H9 (cell line): ENCODE measurements around the gene RTTN. TPM values are rescaled to one million over a fixed set of nuclear protein-coding genes. Genes with fewer than 3 reads are reported as not detected.

Source experiments
- DNase-seq: peaks from one replicate; pipeline ENCODE4 v3.0.0-alpha.2; 2017
- H2AFZ ChIP-seq: one replicate; pipeline ENCODE4 v1.6.1; 2013; ENCODE audit warnings: mild to moderate bottlenecking, low read length, control low read depth, moderate library complexity
- H2AK5ac ChIP-seq: 2 replicates; pipeline ENCODE4 v1.6.1; 2013; ENCODE audit warnings: low read length, control low read depth, mixed read lengths; ENCODE audit not compliant: insufficient read length
- H2BK120ac ChIP-seq: one replicate; pipeline ENCODE4 v1.6.1; 2013; ENCODE audit warnings: low read depth, mild to moderate bottlenecking, low read length, control low read depth, inconsistent platforms; ENCODE audit not compliant: poor library complexity, severe bottlenecking
- H2BK12ac ChIP-seq: 2 replicates; pipeline ENCODE4 v1.6.1; 2013; ENCODE audit warnings: low read length, control low read depth, mixed read lengths, low read depth; ENCODE audit not compliant: insufficient read length
- H2BK15ac ChIP-seq: 2 replicates; pipeline ENCODE4 v1.6.1; 2013; ENCODE audit warnings: low read depth, low read length, control low read depth
- H2BK20ac ChIP-seq: one replicate; pipeline ENCODE4 v1.6.1; 2013; ENCODE audit warnings: low read depth, mild to moderate bottlenecking, low read length, control low read depth, inconsistent platforms; ENCODE audit not compliant: poor library complexity, severe bottlenecking
- H2BK5ac ChIP-seq: 2 replicates; pipeline ENCODE4 v1.6.1; 2013; ENCODE audit warnings: low read length, control low read depth, mixed read lengths; ENCODE audit not compliant: insufficient read length
- H3K14ac ChIP-seq: 2 replicates; pipeline ENCODE4 v1.6.1; 2013; ENCODE audit warnings: low read length, control low read depth; ENCODE audit not compliant: insufficient read depth
- H3K18ac ChIP-seq: 2 replicates; pipeline ENCODE4 v1.6.1; 2013; ENCODE audit warnings: low read depth, mild to moderate bottlenecking, mixed read lengths, low read length, control low read depth; ENCODE audit not compliant: insufficient read length
- H3K23ac ChIP-seq: 2 replicates; pipeline ENCODE4 v1.6.1; 2013; ENCODE audit warnings: low read length, control low read depth, mixed read lengths, low read depth; ENCODE audit not compliant: insufficient read length
- H3K23me2 ChIP-seq: 2 replicates; pipeline ENCODE4 v1.6.1; 2013; ENCODE audit warnings: low read depth, mild to moderate bottlenecking, mixed read lengths, low read length, control low read depth; ENCODE audit not compliant: insufficient read length, poor library complexity, severe bottlenecking
- H3K27ac ChIP-seq: 2 replicates; pipeline ENCODE4 v1.5.1; 2013; ENCODE audit warnings: low read length, control low read depth, mixed read lengths, low read depth; ENCODE audit not compliant: insufficient read length
- H3K27me3 ChIP-seq: 2 replicates; pipeline ENCODE4 v1.6.1; 2013; ENCODE audit warnings: low read length, control low read depth, inconsistent platforms; ENCODE audit not compliant: insufficient read depth
- H3K4ac ChIP-seq: 2 replicates; pipeline ENCODE4 v1.6.1; 2013; ENCODE audit warnings: low read depth, mild to moderate bottlenecking, control low read depth, inconsistent platforms, low read length, moderate library complexity
- H3K4me1 ChIP-seq: 2 replicates; pipeline ENCODE4 v1.6.1; 2013; ENCODE audit warnings: low read length, control low read depth, inconsistent platforms; ENCODE audit not compliant: insufficient read depth
- H3K4me2 ChIP-seq: 2 replicates; pipeline ENCODE4 v1.6.1; 2013; ENCODE audit warnings: low read length, control low read depth, mixed read lengths; ENCODE audit not compliant: insufficient read length, insufficient read depth
- H3K56ac ChIP-seq: 2 replicates; pipeline ENCODE4 v1.6.1; 2013; ENCODE audit warnings: low read depth, mild to moderate bottlenecking, mixed read lengths, low read length, control low read depth; ENCODE audit not compliant: insufficient read length
- H3K79me1 ChIP-seq: 2 replicates; pipeline ENCODE4 v1.6.1; 2013; ENCODE audit warnings: low read depth, mild to moderate bottlenecking, moderate library complexity, low read length, control low read depth, inconsistent platforms; ENCODE audit not compliant: insufficient read depth, poor library complexity, severe bottlenecking
- H3K79me2 ChIP-seq: 2 replicates; pipeline ENCODE4 v1.6.1; 2013; ENCODE audit warnings: low read length, control low read depth, inconsistent platforms; ENCODE audit not compliant: insufficient read depth
- H3K9ac ChIP-seq: 2 replicates; pipeline ENCODE4 v1.6.1; 2013; ENCODE audit warnings: low read length, control low read depth, mixed read lengths; ENCODE audit not compliant: insufficient read length; ENCODE audit errors: extremely low read depth
- H3K9me3 ChIP-seq: one replicate; pipeline ENCODE4 v1.6.1; 2013; ENCODE audit warnings: low read depth, low read length, inconsistent platforms; ENCODE audit not compliant: control insufficient read depth
- H3T11ph ChIP-seq: one replicate; pipeline ENCODE4 v1.6.1; 2013; ENCODE audit warnings: mild to moderate bottlenecking, low read length, control low read depth, inconsistent platforms
- H4K20me1 ChIP-seq: one replicate; pipeline ENCODE4 v1.6.1; 2013; ENCODE audit not compliant: control insufficient read depth, insufficient read length, insufficient read depth
- H4K5ac ChIP-seq: 2 replicates; pipeline ENCODE4 v1.6.1; 2013; ENCODE audit warnings: low read depth, mild to moderate bottlenecking, mixed read lengths, low read length, control low read depth; ENCODE audit not compliant: insufficient read length
- H4K8ac ChIP-seq: replicated peaks from 2 replicates; pipeline ENCODE4 v1.6.1; 2013; ENCODE audit warnings: low read length, control low read depth, mixed read lengths, low read depth; ENCODE audit not compliant: insufficient read length
- H4K91ac ChIP-seq: 2 replicates; pipeline ENCODE4 v1.6.1; 2013; ENCODE audit warnings: low read depth, mild to moderate bottlenecking, moderate library complexity, mixed read lengths, low read length, control low read depth; ENCODE audit not compliant: insufficient read length
- H3K27ac Mint-ChIP-seq, 3 experiments: 2 replicates in 2 of 3; 3 replicates in 1 of 3; pipeline ENCODE4 v1.8.0; 2020 to 2021; ENCODE audit warnings: mixed read lengths in 3 of 3, mild to moderate bottlenecking in 1 of 3, moderate library complexity in 1 of 3
- H3K27me3 Mint-ChIP-seq: 2 replicates; pipeline ENCODE4 v1.8.0; 2021; ENCODE audit warnings: low read depth, mild to moderate bottlenecking, moderate library complexity, mixed read lengths
- H3K36me3 Mint-ChIP-seq, 3 experiments: 2 replicates in 2 of 3; 3 replicates in 1 of 3; pipeline ENCODE4 v1.8.0; 2020 to 2021; ENCODE audit warnings: low read depth in 3 of 3, mixed read lengths in 3 of 3; ENCODE audit not compliant: insufficient read depth in 1 of 3
- H3K4me1 Mint-ChIP-seq, 2 experiments: 2 replicates each; pipeline ENCODE4 v1.8.0; 2020; ENCODE audit warnings: mixed read lengths in 2 of 2
- H3K4me3 Mint-ChIP-seq, 2 experiments: 2 replicates in 1 of 2; 3 replicates in 1 of 2; pipeline ENCODE4 v1.8.0; 2020 to 2021; ENCODE audit warnings: mild to moderate bottlenecking in 2 of 2, mixed read lengths in 2 of 2, moderate library complexity in 1 of 2
- H3K9me3 Mint-ChIP-seq, 2 experiments: 2 replicates in 1 of 2; 3 replicates in 1 of 2; pipeline ENCODE4 v1.8.0; 2020; ENCODE audit warnings: mild to moderate bottlenecking in 2 of 2, mixed read lengths in 2 of 2, moderate library complexity in 1 of 2
- CTCF ChIP-seq: fragments of 200-600 bp; sonication (generic); conservative IDR thresholded peaks from 3 replicates; pipeline ENCODE4 v1.8.0; 2021; ENCODE audit warnings: antibody characterized with exemption, mild to moderate bottlenecking
- WGBS: extraction: QIAGEN DNeasy Blood & Tissue Kit; methylation state at CpG from one replicate; pipeline ENCODE4 v1.1.7; 2013; ENCODE audit warnings: missing lambda C conversion rate, low lambda C conversion rate, mixed read lengths; ENCODE audit not compliant: insufficient read length; ENCODE audit errors: extremely low coverage; 5-methylcytosine and 5-hydroxymethylcytosine counted together
- total RNA-seq: library from RNA; stranded (reverse); gene quantifications from 2 replicates; pipeline ENCODE4 v1.2.1, GENCODE V29; 2021

Gene RTTN
- total RNA-seq, 1 experiment from 2014 or later = 17.6 TPM

GRCh38 chr18:69974365-69974764, 231.1 kb downstream of the RTTN start:
- H3K4me3 Mint-ChIP-seq = no peak overlapping the region
- H3K4me1 Mint-ChIP-seq = no peaks in the 10 kb centered on the region
- no peaks in the 10 kb centered on the region; the same call in 1 of the 2 replicates for H3K27me3 Mint-ChIP-seq
- no peak for DNase-seq
- H4K5ac ChIP-seq = no peak overlapping the region
- no peak overlapping the region for H2AFZ ChIP-seq
- no peaks in the 10 kb centered on the region; the same call in 1 of the 2 replicates for H3K27me3 ChIP-seq
- H3K9ac ChIP-seq = no peak overlapping the region
- no peak overlapping the region for H2BK20ac ChIP-seq
- H2BK5ac ChIP-seq = no peak overlapping the region
- peaks cover 11 to 38% (median 21%) of the 10 kb centered on the region in 3 experiments; a peak in 5 of 7 replicates for H3K36me3 Mint-ChIP-seq
- no peaks in the 10 kb centered on the region for H3K79me2 ChIP-seq
- no peak overlapping the region for H3K14ac ChIP-seq
- H3K56ac ChIP-seq = no peak overlapping the region
- no peaks in the 10 kb centered on the region for H3K23me2 ChIP-seq
- H3K27ac ChIP-seq = no peak overlapping the region
- H2BK12ac ChIP-seq = no peak overlapping the region
- no peak overlapping the region for H4K91ac ChIP-seq
- H4K8ac ChIP-seq = no peak overlapping the region
- H2BK15ac ChIP-seq = no peak overlapping the region
- no CpG with 5 or more reads among the region's 1 CpG for WGBS
- no peak overlapping the region for H2AK5ac ChIP-seq
- no peak overlapping the region for H3T11ph ChIP-seq
- no peak overlapping the region for H3K23ac ChIP-seq
- no peaks in the 10 kb centered on the region for H3K4me1 ChIP-seq
- no peak overlapping the region for H2BK120ac ChIP-seq
- no peak overlapping the region for H3K18ac ChIP-seq
- no peak overlapping the region for H3K4ac ChIP-seq
- H3K9me3 ChIP-seq = no peaks in the 10 kb centered on the region
- H3K79me1 ChIP-seq = no peaks in the 10 kb centered on the region
- peaks cover 25 to 34% of the 10 kb centered on the region in 2 experiments for H3K9me3 Mint-ChIP-seq
- no peaks in the 10 kb centered on the region for H4K20me1 ChIP-seq
- no peak overlapping the region; a peak in 1 of 7 replicates for H3K27ac Mint-ChIP-seq
- no peak overlapping the region for H3K4me2 ChIP-seq
- no peak for TF ChIP-seq CTCF
